PC-9 (cell line): ENCODE measurements around the gene ERC2.

Experiments
- EZH2 ChIP-seq: fragments of 200-600 bp; sonication (generic); IDR thresholded peaks from 2 replicates; pipeline ENCODE4 v1.8.0; 2017; ENCODE audit warnings: antibody characterized with exemption, low read depth
- TF ChIP-seq, protein P1 (sequence below): fragments of 200-600 bp; sonication (generic); conservative IDR thresholded peaks from 2 replicates; pipeline ENCODE4 v1.6.1; 2017; ENCODE audit warnings: mixed run types, antibody characterized with exemption, mild to moderate bottlenecking, moderate library complexity

DNA sequence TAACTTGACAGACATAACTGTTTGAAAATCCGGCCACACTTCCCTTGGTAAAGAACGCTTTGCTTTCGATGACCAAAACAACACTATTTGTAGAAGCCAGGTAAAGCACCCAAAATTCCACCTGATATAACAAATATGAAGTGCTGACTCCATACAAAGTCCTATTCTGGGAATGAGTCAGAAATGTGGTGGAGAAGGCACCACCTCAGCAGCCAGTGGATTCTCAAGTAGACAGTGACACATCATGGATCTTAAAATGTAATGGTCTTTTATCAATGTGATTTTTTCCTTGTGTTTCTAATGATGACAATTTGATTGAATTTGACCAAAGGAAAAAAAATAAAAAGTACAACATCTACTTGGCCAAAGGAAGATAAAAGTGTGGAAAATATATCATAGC is 846.2 kb downstream of the ERC2 start:
- TF ChIP-seq, protein P1, sequence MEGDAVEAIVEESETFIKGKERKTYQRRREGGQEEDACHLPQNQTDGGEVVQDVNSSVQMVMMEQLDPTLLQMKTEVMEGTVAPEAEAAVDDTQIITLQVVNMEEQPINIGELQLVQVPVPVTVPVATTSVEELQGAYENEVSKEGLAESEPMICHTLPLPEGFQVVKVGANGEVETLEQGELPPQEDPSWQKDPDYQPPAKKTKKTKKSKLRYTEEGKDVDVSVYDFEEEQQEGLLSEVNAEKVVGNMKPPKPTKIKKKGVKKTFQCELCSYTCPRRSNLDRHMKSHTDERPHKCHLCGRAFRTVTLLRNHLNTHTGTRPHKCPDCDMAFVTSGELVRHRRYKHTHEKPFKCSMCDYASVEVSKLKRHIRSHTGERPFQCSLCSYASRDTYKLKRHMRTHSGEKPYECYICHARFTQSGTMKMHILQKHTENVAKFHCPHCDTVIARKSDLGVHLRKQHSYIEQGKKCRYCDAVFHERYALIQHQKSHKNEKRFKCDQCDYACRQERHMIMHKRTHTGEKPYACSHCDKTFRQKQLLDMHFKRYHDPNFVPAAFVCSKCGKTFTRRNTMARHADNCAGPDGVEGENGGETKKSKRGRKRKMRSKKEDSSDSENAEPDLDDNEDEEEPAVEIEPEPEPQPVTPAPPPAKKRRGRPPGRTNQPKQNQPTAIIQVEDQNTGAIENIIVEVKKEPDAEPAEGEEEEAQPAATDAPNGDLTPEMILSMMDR, result no peak
- no peak for TF ChIP-seq EZH2
